ENCODE data around the gene RARG.

Gene RARG

DNA sequence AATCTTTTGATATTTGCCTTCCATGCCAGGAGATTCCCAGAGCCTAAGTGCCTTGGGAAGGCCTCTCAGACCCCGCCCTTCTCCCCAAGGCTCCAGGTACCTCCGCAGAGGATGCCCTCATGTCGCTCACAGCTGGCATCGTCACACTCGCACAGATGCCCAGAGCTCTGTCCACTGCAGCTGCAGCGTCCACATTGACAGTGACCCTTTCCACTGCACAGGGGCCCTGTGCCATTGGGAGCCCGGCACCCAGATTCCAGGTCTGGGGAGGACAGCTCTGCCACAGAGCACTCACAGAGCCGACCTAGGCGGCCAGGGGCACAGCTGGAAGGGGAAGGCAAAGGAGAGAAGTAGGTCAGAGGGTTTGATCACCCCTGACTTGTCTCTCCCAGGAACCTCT is 39.0 kb downstream of the RARG start:
- Histone ChIP-seq H2AFZ (ENCODE audit: low read length) (no peak overlapping the region), H3K36me3 (ENCODE audit: insufficient read depth, low read length) (peaks cover 2% of the 10 kb centered on the region; the same call in 1 of the 2 replicates), H3K9me2 (replicated peaks; ENCODE audit: low read depth, low read length) (no peaks in the 10 kb centered on the region), H3K9me3 (ENCODE audit: insufficient read depth, low read depth, low read length) (no peaks in the 10 kb centered on the region), H3K4me3 (ENCODE audit: low read length, poor library complexity, severe bottlenecking) (no peak overlapping the region), H3K4me2 (ENCODE audit: low read depth, low read length, poor library complexity, severe bottlenecking) (no peak overlapping the region), H4K20me1 (ENCODE audit: insufficient read depth, low read length, poor library complexity, severe bottlenecking) (no peaks in the 10 kb centered on the region), H3F3A (ENCODE audit: low read depth) (no peaks in the 10 kb centered on the region), H3K79me2 (ENCODE audit: insufficient read depth, low read length) (no peaks in the 10 kb centered on the region), H3K4me1 (ENCODE audit: insufficient read depth, low read length, poor library complexity, severe bottlenecking) (peaks cover 3% of the 10 kb centered on the region), H3K9ac (ENCODE audit: low read depth, low read length, poor library complexity, severe bottlenecking) (no peak overlapping the region), H3K27me3 (ENCODE audit: insufficient read depth, low read length, poor library complexity, severe bottlenecking) (no peaks in the 10 kb centered on the region)
- TF ChIP-seq EZH2phosphoT487 (IDR thresholded peaks at IDR 0.05; ENCODE audit: borderline replicate concordance) (no peak), CTCF (conservative IDR thresholded peaks at IDR 0.05; ENCODE audit: low read length) (no peak)

GRCh38 chr12:53192531-53193021 is 39.4 kb downstream of the RARG start:
- Histone ChIP-seq H3K9ac (ENCODE audit: low read depth, low read length, poor library complexity, severe bottlenecking) (no peak overlapping the region), H3F3A (ENCODE audit: low read depth) (no peaks in the 10 kb centered on the region), H3K36me3 (ENCODE audit: insufficient read depth, low read length) (peaks cover 6% of the 10 kb centered on the region; the same call in 1 of the 2 replicates), H4K20me1 (ENCODE audit: insufficient read depth, low read length, poor library complexity, severe bottlenecking) (no peaks in the 10 kb centered on the region), H3K79me2 (ENCODE audit: insufficient read depth, low read length) (no peaks in the 10 kb centered on the region), H3K4me1 (ENCODE audit: insufficient read depth, low read length, poor library complexity, severe bottlenecking) (no peaks in the 10 kb centered on the region), H2AFZ (ENCODE audit: low read length) (no peak overlapping the region), H3K27me3 (ENCODE audit: insufficient read depth, low read length, poor library complexity, severe bottlenecking) (no peaks in the 10 kb centered on the region), H3K4me3 (ENCODE audit: low read length, poor library complexity, severe bottlenecking) (no peak overlapping the region), H3K9me3 (ENCODE audit: insufficient read depth, low read depth, low read length) (no peaks in the 10 kb centered on the region), H3K9me2 (replicated peaks; ENCODE audit: low read depth, low read length) (no peaks in the 10 kb centered on the region), H3K4me2 (ENCODE audit: low read depth, low read length, poor library complexity, severe bottlenecking) (no peak overlapping the region)
- TF ChIP-seq EZH2phosphoT487 (IDR thresholded peaks at IDR 0.05; ENCODE audit: borderline replicate concordance) (no peak), CTCF (conservative IDR thresholded peaks at IDR 0.05; ENCODE audit: low read length) (no peak)

DNA sequence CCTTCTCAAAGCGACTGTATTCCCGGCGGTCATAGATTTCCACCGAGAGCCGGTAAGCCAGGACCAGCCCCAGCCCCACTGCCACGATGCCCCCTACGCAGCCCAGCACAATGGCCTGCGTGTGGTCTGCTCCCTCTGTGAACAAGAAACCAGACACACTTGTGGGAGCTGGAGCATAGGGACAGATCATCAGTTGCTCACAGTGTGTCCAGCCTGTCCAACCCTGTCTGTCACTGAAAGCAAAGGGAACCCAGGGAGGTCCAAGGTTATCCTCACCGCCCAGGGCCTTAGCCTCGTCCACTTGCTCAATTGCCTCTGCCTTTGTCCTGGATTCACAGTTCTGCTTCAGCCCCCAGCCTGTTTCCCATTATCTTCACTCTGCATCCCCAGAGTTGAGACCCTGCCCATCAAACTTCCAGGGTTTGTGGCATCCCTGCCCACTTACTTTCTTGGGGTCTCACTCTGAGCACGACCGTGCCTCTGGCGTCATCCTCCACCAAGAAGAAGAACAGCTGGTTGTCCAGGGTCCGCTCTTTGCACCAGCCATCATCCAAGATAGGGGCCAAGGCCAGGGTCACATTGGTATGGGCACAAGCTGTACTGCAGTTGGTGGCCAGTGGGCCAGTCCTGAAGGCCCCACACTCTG is 40.0 kb downstream of the RARG start:
- H3K9me3 ChIP-seq (ENCODE audit: insufficient read depth, low read depth, low read length): no peaks in the 10 kb centered on the region
- H4K20me1 ChIP-seq (ENCODE audit: insufficient read depth, low read length, poor library complexity, severe bottlenecking): no peaks in the 10 kb centered on the region
- TF ChIP-seq CTCF (conservative IDR thresholded peaks at IDR 0.05; ENCODE audit: low read length) (no peak), EZH2phosphoT487 (IDR thresholded peaks at IDR 0.05; ENCODE audit: borderline replicate concordance) (no peak)
- no peak overlapping the region for H3K9ac ChIP-seq (ENCODE audit: low read depth, low read length, poor library complexity, severe bottlenecking)
- no peak overlapping the region for H3K4me3 ChIP-seq (ENCODE audit: low read length, poor library complexity, severe bottlenecking)
- no peaks in the 10 kb centered on the region for H3K79me2 ChIP-seq (ENCODE audit: insufficient read depth, low read length)
- H3K4me2 ChIP-seq (ENCODE audit: low read depth, low read length, poor library complexity, severe bottlenecking): no peak overlapping the region
- no peaks in the 10 kb centered on the region for H3K4me1 ChIP-seq (ENCODE audit: insufficient read depth, low read length, poor library complexity, severe bottlenecking)
- no peaks in the 10 kb centered on the region for H3K9me2 ChIP-seq (replicated peaks; ENCODE audit: low read depth, low read length)
- peaks cover 12% of the 10 kb centered on the region; the same call in 1 of the 2 replicates for H3K36me3 ChIP-seq (ENCODE audit: insufficient read depth, low read length)
- no peak overlapping the region for H2AFZ ChIP-seq (ENCODE audit: low read length)
- no peaks in the 10 kb centered on the region for H3F3A ChIP-seq (ENCODE audit: low read depth)
- H3K27me3 ChIP-seq (ENCODE audit: insufficient read depth, low read length, poor library complexity, severe bottlenecking): no peaks in the 10 kb centered on the region

All from Loucy (cell line).